Spinal cord (tissue), 10 donors: Measurements from ENCODE around the gene CTSH. TPM values are rescaled to one million over a fixed set of nuclear protein-coding genes. Genes with fewer than 3 reads are reported as not detected.

Experiments
- DNase-seq, 6 donors: peaks; one replicate each; pipeline versions ENCODE4 v3.0.0 to v3.0.0-alpha.2; 2013 to 2015; ENCODE audit warnings: low spot score in 6 of 6, low read depth in 4 of 6
- H3K27ac ChIP-seq: one replicate; pipeline ENCODE4 v1.5.1; 2013; ENCODE audit warnings: low read depth, low read length, control low read depth
- H3K27me3 ChIP-seq: one replicate; pipeline ENCODE4 v1.6.1; 2013; ENCODE audit warnings: low read length; ENCODE audit not compliant: control insufficient read depth, insufficient read depth
- H3K36me3 ChIP-seq: one replicate; pipeline ENCODE4 v1.6.1; 2013; ENCODE audit warnings: low read length; ENCODE audit not compliant: control insufficient read depth, insufficient read depth
- H3K4me1 ChIP-seq: one replicate; pipeline ENCODE4 v1.6.1; 2013; ENCODE audit warnings: low read length; ENCODE audit not compliant: control insufficient read depth, insufficient read depth
- H3K4me3 ChIP-seq: one replicate; pipeline ENCODE4 v1.5.1; 2013; ENCODE audit warnings: low read depth, low read length, control low read depth
- H3K9me3 ChIP-seq: one replicate; pipeline ENCODE4 v1.6.1; 2013; ENCODE audit warnings: low read length; ENCODE audit not compliant: control insufficient read depth, insufficient read depth
- WGBS: methylation state at CpG from one replicate; pipeline ENCODE4 v1.1.5; 2013; ENCODE audit warnings: missing lambda C conversion rate; ENCODE audit not compliant: insufficient coverage; 5-methylcytosine and 5-hydroxymethylcytosine counted together
- polyA plus RNA-seq, 2 donors: library from polyadenylated mRNA; unstranded; fragments of 120-200 nt; gene quantifications; one replicate each; pipeline ENCODE4 v1.2.1, GENCODE V29; 2013; ENCODE audit not compliant: insufficient read length in 2 of 2
- total RNA-seq, 2 donors: library from RNA; depleted of rRNA in 1 of 2; stranded (reverse); fragments of 120-200 nt in 1 of 2; fragments of >200 nt in 1 of 2; gene quantifications; one replicate each; pipeline versions ENCODE4 v1.2.3 to v1.2.4, GENCODE V29; 2013 to 2014
- donor health status: healthy.

Gene CTSH
- total and polyA plus RNA-seq, 4 donors = 33.6 to 94.2 (median 48.9) TPM

DNA sequence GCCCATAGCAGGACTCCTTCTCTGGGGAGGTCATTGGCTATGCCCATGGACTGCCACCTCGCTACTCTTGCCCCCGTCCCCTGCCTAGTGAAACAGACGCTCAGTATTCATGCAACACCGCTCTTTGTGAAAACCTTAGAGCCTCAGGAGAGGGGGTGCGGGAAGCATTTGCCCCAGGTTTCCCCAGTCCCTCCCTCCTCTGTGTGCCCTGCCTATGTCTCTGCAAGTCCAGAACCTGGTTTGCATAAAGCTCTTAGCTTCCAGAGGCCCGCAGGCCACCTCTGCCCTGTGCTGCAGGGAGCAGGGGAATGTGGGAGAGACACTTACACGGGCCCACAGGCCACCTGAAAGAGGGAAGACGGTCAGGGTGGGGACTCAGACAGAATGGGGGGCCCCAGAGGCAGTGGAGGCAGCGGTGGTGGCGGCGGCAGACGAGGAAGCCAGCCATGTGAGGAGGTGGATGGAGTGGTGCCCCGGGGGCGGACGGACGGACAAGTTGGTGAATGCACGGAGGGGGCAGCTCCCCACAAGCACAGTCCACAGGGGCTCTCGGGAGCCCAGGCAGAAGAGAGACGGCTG is 33.8 kb upstream of the CTSH start:
- Histone ChIP-seq H3K36me3 (peaks cover 38% of the 10 kb centered on the region), H3K27me3 (no peaks in the 10 kb centered on the region), H3K4me1 (peaks cover 14% of the 10 kb centered on the region), H3K27ac (no peak overlapping the region), H3K9me3 (no peaks in the 10 kb centered on the region), H3K4me3 (no peak overlapping the region)
- no peak for DNase-seq
- 94% methylated on average over 19 of the region's 19 CpGs for WGBS

DNA sequence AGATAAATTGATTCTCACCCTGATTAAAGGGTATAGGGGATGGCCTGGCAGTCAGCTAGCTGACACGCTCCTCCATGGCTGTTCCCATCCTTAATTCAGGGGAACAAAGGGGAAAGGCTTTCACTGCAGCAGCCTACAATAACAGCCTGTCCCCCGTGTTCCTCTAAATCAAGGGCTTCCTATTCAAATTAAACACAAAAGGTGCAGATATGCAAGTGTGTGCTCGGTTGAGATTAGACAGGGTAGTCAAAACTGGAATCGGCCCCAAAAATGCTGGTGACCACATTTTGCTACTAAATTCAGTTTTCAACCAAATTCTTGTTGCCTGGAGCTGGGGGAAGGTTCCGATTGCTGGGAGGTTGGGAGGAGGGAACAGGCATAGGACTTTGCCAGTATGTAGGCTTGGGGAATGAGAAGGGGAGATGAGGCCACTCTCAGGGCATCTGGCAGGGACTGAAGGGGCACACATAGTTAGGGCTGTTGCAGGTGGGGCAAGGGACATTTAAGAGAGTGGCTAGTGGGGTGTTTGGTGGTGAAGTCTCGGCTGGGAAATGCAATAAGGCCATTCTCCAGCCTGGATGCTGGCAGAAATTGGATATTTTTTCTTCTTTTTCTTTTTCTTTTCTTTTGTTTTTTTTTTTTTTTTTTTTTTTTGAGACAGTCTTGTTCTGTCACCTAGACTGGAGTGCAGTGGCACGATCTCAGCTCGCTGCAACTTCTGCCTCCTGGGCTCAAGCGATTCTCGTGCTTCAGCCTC is 32.9 kb upstream of the CTSH start:
- 69% methylated on average over 5 of the region's 10 CpGs for WGBS
- Histone ChIP-seq H3K36me3 (peaks cover 37% of the 10 kb centered on the region), H3K4me3 (no peak overlapping the region), H3K27ac (no peak overlapping the region), H3K4me1 (peaks cover 14% of the 10 kb centered on the region), H3K27me3 (no peaks in the 10 kb centered on the region), H3K9me3 (no peaks in the 10 kb centered on the region)
- DNase-seq = peak in 1 of 6 donors; percentile 31

DNA sequence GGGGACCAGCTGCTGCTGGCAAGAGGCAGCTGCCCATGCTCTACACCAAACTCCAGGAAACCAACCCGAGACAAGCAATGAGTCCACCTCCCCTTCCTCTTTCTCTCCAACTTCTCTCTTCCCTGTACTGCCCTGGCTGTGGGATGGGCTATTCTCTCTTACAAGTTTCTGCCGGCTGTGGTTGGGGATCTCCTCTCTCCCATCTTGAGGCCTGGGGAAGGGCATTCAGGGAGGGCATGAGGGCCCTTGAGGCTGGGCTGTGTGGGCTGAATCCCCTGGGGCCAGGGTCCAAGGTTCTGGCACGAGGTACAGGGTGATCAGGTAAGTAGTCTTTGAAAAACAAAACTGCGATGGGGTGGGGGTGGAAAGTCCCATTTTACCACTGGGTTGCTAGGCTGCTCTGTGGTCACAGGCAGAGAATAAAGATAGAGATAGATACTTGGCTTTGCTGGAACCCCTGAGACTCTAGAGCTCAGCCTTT is 32.3 kb upstream of the CTSH start:
- peaks cover 14% of the 10 kb centered on the region for H3K4me1 ChIP-seq
- no peaks in the 10 kb centered on the region for H3K27me3 ChIP-seq
- peaks cover 37% of the 10 kb centered on the region for H3K36me3 ChIP-seq
- H3K27ac ChIP-seq = no peak overlapping the region
- H3K9me3 ChIP-seq = no peaks in the 10 kb centered on the region
- no peak overlapping the region for H3K4me3 ChIP-seq
- WGBS = 90% methylated on average over 2 of the region's 4 CpGs
- DNase-seq = no peak

DNA sequence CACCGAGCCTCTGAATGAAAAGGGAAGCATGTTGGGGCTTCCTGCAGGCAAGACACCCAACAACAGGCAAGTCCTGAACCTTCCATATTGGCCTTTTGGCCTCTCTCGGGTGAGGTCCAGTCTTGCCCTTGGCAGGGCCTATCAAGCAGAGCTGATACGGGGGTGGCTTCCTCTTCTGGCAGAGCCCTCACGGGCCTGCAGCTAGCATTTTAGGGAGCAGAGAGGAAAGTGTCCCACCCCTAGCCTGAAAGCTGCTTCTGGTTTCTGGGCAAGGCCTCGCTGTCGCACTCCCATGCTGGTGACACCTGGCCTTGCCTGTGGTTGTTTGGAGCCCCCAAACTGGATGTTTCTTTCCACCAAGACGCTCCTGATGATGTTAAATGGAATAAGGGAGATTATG is 31.8 kb upstream of the CTSH start:
- WGBS = 90% methylated on average over 7 of the region's 7 CpGs
- no peak for DNase-seq
- Histone ChIP-seq H3K36me3 (peaks cover 35% of the 10 kb centered on the region), H3K4me1 (peaks cover 14% of the 10 kb centered on the region), H3K27ac (no peak overlapping the region), H3K9me3 (no peaks in the 10 kb centered on the region), H3K4me3 (no peak overlapping the region), H3K27me3 (no peaks in the 10 kb centered on the region)

DNA sequence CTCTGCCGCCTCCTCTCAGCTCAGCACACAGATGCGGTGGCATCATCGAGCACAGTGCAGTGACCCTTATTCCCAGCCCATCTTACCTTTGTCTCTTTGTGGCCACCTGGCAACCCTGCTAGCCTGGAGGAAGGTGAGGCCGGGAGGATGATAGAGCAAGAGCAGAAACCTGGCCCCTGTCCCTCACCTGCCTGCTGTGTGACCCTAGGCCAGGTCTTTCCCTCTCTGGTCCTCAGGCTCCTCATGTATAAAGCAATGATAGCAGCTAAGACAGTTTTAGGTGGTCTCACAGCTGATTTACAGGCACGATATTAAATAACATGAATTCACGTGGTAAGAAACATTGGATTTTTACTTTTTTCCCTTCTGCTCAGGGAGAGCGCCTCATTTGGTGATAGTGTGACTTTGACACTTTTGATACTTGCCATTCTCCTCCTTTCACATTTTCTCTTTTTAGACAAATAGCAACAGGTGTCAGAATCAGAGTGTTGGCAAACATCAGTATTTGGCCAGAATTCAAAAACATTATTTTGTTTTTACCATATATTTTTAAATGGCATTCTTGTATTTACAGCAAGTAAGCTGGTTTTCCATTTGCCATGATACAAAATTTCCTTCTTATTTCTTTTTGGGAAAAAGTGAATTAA is 29.5 kb upstream of the CTSH start:
- DNase-seq = no peak
- H3K27ac ChIP-seq = no peak overlapping the region
- 67% methylated on average over 1 of the region's 7 CpGs for WGBS
- no peak overlapping the region for H3K4me3 ChIP-seq
- H3K27me3 ChIP-seq = no peaks in the 10 kb centered on the region
- no peaks in the 10 kb centered on the region for H3K9me3 ChIP-seq
- peaks cover 24% of the 10 kb centered on the region for H3K36me3 ChIP-seq
- H3K4me1 ChIP-seq = peaks cover 9% of the 10 kb centered on the region

DNA sequence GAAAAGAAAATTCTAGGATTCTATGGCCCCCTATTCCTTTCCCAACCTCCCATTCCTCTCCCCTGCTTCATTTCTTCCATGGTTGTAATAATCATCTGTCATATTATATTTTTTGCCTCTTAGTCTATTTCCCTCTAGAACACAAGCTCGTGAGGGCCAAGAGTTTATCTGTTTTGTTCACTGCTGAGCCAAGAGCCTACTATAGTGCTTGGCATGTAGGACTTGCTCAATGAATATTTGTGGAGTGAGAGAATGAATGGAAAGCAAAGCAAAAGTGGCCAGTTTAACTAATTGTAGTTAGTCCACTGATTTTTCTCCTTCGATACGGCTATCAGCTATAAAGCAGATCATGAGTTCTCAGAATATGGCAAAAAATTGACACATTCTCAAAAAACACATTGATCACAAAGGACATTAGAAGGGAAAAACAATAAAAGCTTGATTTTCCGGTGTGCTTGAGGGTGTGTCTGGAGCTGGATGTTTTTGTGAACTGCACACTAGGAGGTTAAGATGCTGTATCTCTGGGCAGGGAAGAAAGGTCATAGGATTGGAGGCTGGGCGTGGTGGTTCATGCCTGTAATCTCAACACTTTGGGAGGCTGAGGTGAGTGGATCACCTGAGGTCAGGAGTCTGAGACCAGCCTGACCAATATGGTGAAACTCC is 25.0 kb upstream of the CTSH start:
- Histone ChIP-seq H3K36me3 (peaks cover 11% of the 10 kb centered on the region), H3K4me1 (no peaks in the 10 kb centered on the region), H3K9me3 (no peaks in the 10 kb centered on the region), H3K27me3 (no peaks in the 10 kb centered on the region), H3K27ac (no peak overlapping the region), H3K4me3 (no peak overlapping the region)
- 76% methylated on average over 3 of the region's 5 CpGs for WGBS
- DNase-seq = no peak

DNA sequence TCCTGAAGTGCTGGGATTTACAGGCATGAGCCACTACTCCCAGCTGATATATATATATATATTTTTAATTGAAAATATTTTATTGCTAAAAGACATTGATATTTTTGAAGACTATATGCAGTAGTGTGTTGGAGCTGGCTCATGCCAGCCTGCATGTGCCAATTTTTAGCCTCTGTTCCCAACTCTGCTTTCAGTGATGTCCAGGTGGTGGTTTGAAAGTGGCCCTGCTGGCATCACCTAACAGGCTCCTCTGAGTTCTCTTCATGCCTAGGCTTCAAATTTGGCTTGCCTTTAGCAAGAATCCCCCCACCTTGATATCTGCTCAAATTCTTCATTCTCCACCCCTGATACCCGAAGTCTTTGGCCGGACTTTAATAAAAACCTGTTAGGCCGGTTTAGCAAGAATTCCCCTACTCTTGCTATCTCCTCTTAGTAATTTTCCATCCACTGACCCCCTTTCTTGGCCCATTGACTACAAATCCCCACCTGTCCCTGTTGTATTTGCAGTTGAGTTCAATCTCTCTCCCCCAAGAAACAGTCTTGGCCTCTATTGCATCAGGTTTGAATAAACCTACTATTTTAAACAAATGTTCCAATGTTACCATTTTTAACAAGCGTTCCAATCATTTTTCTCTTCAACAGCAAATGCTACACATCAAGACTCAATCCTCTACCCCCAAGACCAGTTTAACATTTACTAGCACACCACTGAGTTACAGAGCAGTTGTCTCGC is 23.9 kb upstream of the CTSH start:
- Histone ChIP-seq H3K27me3 (no peaks in the 10 kb centered on the region), H3K9me3 (no peaks in the 10 kb centered on the region), H3K27ac (no peak overlapping the region), H3K4me1 (no peaks in the 10 kb centered on the region), H3K36me3 (peaks cover 5% of the 10 kb centered on the region), H3K4me3 (no peak overlapping the region)
- no peak for DNase-seq
- 94% methylated on average over 4 of the region's 5 CpGs for WGBS

DNA sequence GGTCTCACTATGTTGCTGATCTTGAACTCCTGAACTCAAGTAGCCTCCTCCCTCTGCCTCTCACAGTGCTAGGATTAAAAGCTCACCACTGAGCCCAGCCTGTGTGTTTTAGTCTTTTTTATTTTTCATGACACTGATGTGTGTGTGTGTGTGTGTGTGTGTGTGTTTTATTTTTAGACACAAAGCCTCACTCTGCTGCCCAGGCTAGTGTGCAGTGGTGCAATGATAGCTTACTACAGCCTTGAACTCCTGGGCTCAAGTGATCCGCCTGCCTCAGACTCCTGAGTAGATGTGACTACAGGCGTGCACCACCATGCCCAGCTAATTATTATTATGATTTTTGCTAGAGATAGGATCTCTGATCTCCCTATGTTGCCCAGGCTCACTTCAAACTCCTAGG is 23.3 kb upstream of the CTSH start:
- Histone ChIP-seq H3K4me3 (no peak overlapping the region), H3K27me3 (no peaks in the 10 kb centered on the region), H3K27ac (no peak overlapping the region), H3K4me1 (no peaks in the 10 kb centered on the region), H3K9me3 (no peaks in the 10 kb centered on the region), H3K36me3 (peaks cover 3% of the 10 kb centered on the region)
- WGBS = no CpG with 5 or more reads among the region's 2 CpGs
- no peak for DNase-seq

DNA sequence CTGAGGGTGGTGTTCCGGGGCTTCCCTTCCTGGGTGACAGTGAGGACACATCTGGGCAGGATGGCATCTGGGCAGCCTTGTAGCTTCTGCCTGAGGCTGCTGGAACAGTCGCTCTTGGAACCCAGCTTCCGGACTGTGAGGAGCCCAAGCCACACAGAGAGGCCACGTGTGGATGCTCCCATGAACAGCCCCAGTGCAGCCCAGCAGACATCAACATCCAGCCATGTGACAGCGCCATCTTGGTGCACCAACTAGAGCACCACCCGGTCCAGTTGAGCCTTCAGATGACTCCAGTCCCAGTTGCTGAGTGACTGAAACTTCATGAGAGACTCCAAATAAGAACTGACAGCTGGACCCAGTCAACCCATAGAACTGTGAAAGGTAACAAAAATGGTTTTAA is 15.5 kb upstream of the CTSH start:
- no peaks in the 10 kb centered on the region for H3K27me3 ChIP-seq
- no peaks in the 10 kb centered on the region for H3K9me3 ChIP-seq
- no peak overlapping the region for H3K4me3 ChIP-seq
- peaks cover 5% of the 10 kb centered on the region for H3K36me3 ChIP-seq
- no peak overlapping the region for H3K27ac ChIP-seq
- no peak for DNase-seq
- H3K4me1 ChIP-seq = no peaks in the 10 kb centered on the region
- WGBS = 96% methylated on average over 6 of the region's 6 CpGs
